Choroid plexus epithelial cell (primary cell): ENCODE results near the gene CUL7.

ENCODE experiments used
- DNase-seq: peaks from one replicate; pipeline ENCODE4 v3.0.0-alpha.2; 2010; ENCODE audit warnings: low read depth
- H3K4me3 ChIP-seq: 2 replicates; pipeline ENCODE4 v1.5.1; 2011; ENCODE audit warnings: low read depth, mild to moderate bottlenecking, control low read depth, low read length, moderate library complexity
- CTCF ChIP-seq: conservative IDR thresholded peaks from 2 replicates; pipeline ENCODE4 v1.5.1; 2011; ENCODE audit warnings: low read depth, mild to moderate bottlenecking, control low read depth, inconsistent platforms, low read length, moderate library complexity

Gene CUL7

GRCh38 chr6:43024436-43024835 lies 29.2 kb downstream of the CUL7 start:
- TF ChIP-seq CTCF = no peak
- DNase-seq = no peak
- no peak overlapping the region for H3K4me3 ChIP-seq

GRCh38 chr6:43021270-43022047 lies 32.2 kb downstream of the CUL7 start, which contains the start of gene RRP36:
RRP36 (plus strand) TSS chr6:43021623; CDS start chr6:43021655, 32 bp downstream.
- DNase-seq = peak; percentile 69
- TF ChIP-seq CTCF = no peak
- peak within 1 kb of the TSS; percentile 67 for H3K4me3 ChIP-seq

- peak overlapping the region; percentile 67 for H3K4me3 ChIP-seq
- no peak for TF ChIP-seq CTCF
- peak; percentile 34 for DNase-seq
Observed at GRCh38 chr6:43020847-43021246, 32.8 kb downstream of the CUL7 start.

- no peak for TF ChIP-seq CTCF
Observed at GRCh38 chr6:43020052-43020705, 33.5 kb downstream of the CUL7 start.

GRCh38 chr6:43019152-43019551 lies 34.5 kb downstream of the CUL7 start:
- no peak overlapping the region for H3K4me3 ChIP-seq
- DNase-seq = no peak
- no peak for TF ChIP-seq CTCF

More at GRCh38 chr6:43020052-43020705, 33.5 kb downstream of the CUL7 start:
- no peak for DNase-seq
- no peak overlapping the region for H3K4me3 ChIP-seq

- no peak overlapping the region for H3K4me3 ChIP-seq
- TF ChIP-seq CTCF = no peak
Observed at GRCh38 chr6:43016943-43017334, 36.7 kb downstream of the CUL7 start.

More at GRCh38 chr6:43016943-43017334, 36.7 kb downstream of the CUL7 start:
- DNase-seq = no peak
